Spleen (tissue), 7 donors: ENCODE results near the gene ORMDL1.

ENCODE experiments used
- POLR2A ChIP-seq, 3 donors: fragments of 450-650 bp; IDR thresholded peaks; one replicate each; pipeline ENCODE4 v1.5.1; 2017; ENCODE audit warnings: antibody characterized with exemption in 3 of 3, mild to moderate bottlenecking in 1 of 3
- TF ChIP-seq, protein P1 (sequence below), 11 experiments: fragments of 200-600 bp in 7 of 11; fragments of 450-650 bp in 4 of 11; sonication (generic) in 4 of 11; IDR thresholded peaks in 8 of 11; conservative IDR thresholded peaks in 3 of 11; 1 replicate in 7 of 11; 2 replicates in 4 of 11; pipeline versions ENCODE4 v1.4.0 to v1.8.0; 2016 to 2021; ENCODE audit warnings: antibody characterized with exemption in 11 of 11, inconsistent platforms in 4 of 11, mild to moderate bottlenecking in 1 of 11
- donor health status: DM: no; HTN: no; CAD: no; lungs with moderate emphysema.
- donor health status: DM: no; HTN: no; CAD: no.
- donor health status: DM: no; HTN: no; CAD: no.

DNA sequence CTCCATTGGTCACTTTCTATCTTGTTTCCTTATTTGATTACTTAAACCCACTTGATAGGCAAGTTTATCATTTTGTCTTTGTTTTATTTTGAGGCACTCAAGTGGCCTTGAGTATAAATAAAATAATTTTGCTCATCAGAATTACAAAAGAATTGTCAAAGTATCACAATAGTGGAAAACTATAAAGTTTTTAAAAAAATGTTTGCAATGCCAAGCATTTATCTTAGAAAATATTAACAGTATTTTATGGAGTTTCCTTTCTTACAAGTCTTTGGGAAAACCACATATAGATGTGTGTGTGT lies 14.8 kb upstream of the ORMDL1 start:
- TF ChIP-seq, protein P1, sequence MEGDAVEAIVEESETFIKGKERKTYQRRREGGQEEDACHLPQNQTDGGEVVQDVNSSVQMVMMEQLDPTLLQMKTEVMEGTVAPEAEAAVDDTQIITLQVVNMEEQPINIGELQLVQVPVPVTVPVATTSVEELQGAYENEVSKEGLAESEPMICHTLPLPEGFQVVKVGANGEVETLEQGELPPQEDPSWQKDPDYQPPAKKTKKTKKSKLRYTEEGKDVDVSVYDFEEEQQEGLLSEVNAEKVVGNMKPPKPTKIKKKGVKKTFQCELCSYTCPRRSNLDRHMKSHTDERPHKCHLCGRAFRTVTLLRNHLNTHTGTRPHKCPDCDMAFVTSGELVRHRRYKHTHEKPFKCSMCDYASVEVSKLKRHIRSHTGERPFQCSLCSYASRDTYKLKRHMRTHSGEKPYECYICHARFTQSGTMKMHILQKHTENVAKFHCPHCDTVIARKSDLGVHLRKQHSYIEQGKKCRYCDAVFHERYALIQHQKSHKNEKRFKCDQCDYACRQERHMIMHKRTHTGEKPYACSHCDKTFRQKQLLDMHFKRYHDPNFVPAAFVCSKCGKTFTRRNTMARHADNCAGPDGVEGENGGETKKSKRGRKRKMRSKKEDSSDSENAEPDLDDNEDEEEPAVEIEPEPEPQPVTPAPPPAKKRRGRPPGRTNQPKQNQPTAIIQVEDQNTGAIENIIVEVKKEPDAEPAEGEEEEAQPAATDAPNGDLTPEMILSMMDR (IDR thresholded peaks at IDR 0.05 in 8 of 11, conservative IDR thresholded peaks at IDR 0.05 in 3 of 11), result no peak
- TF ChIP-seq POLR2A (IDR thresholded peaks at IDR 0.05), result no peak
